ENCODE results near the gene TTC23L. TPM values are rescaled to one million over a fixed set of nuclear protein-coding genes. Genes with fewer than 3 reads are reported as not detected.

TTC23L gene
- total RNA-seq, 4 donors from 2014 or later = 0.45 to 7.1 (median 0.75) TPM

- intact Hi-C loops (cut with DNase I) = no loop called here
- Histone ChIP-seq H3K4me3 (replicated peaks in 1 of 3) (peak overlapping the region; percentile 70 to 78 (median 72)), H3K27me3 (no peaks in the 10 kb centered on the region), H3K4me1 (peaks cover 21 to 27% of the 10 kb centered on the region in 2 donors), H3K36me3 (peaks cover 6 to 15% of the 10 kb centered on the region in 2 donors), H3K27ac (peak overlapping the region; percentile 15 to 80 (median 80)), H3K9me3 (no peaks in the 10 kb centered on the region)
- peak; percentile 21 to 33 for DNase-seq
- TF ChIP-seq CTCF (IDR thresholded peaks at IDR 0.05) (no peak), POLR2A (IDR thresholded peaks at IDR 0.05) (no peak)
- WGBS, 2 donors = 4 to 9% methylated on average over 10 to 20 of the region's 20 CpGs
Observed at GRCh38 chr5:34914671-34915138, 75.7 kb downstream of the TTC23L start.

GRCh38 chr5:34915139-34915855, 76.3 kb downstream of the TTC23L start, which contains the start of the genes BRIX1 and RAD1:
Gene BRIX1 (plus strand): TSS chr5:34915711. CDS start chr5:34915739, 28 bp downstream.
Gene RAD1 (minus strand): TSS chr5:34915504. CDS start chr5:34914892, 612 bp downstream.
- WGBS, 2 donors = 0 to 1% methylated on average over 54 to 65 of the region's 67 CpGs
- DNase-seq = peak; percentile 96 to 98
- peaks cover 21 to 27% of the 10 kb centered on the region in 2 donors for H3K4me1 ChIP-seq

GRCh38 chr5:34915856-34916192, 76.9 kb downstream of the TTC23L start:
- intact Hi-C loops (cut with DNase I) = no loop called here
- H3K4me3 ChIP-seq (replicated peaks in 1 of 3) = peak overlapping the region; percentile 70 to 92 (median 72)
- peaks cover 6 to 11% of the 10 kb centered on the region in 2 donors for H3K36me3 ChIP-seq
- peak overlapping the region; percentile 38 to 80 (median 80) for H3K27ac ChIP-seq
- WGBS, 2 donors = 0 to 1% methylated on average over 20 of the region's 20 CpGs
- no peaks in the 10 kb centered on the region for H3K27me3 ChIP-seq
- H3K9me3 ChIP-seq = no peaks in the 10 kb centered on the region
- no peak for DNase-seq
- TF ChIP-seq POLR2A (IDR thresholded peaks at IDR 0.05) = no peak
- peaks cover 21 to 27% of the 10 kb centered on the region in 2 donors for H3K4me1 ChIP-seq

More at GRCh38 chr5:34915139-34915855, 76.3 kb downstream of the TTC23L start, which contains the start of the genes BRIX1 and RAD1:
- H3K36me3 ChIP-seq = peaks cover 6 to 15% of the 10 kb centered on the region in 2 donors
- H3K27me3 ChIP-seq = no peaks in the 10 kb centered on the region
- peak within 1 kb of the TSS; percentile 38 to 80 (median 80) for H3K27ac ChIP-seq
- H3K9me3 ChIP-seq = no peaks in the 10 kb centered on the region
- TF ChIP-seq CTCF (IDR thresholded peaks at IDR 0.05) = peak in 2 of 6 experiments; percentile 22 to 45
- TF ChIP-seq POLR2A (IDR thresholded peaks at IDR 0.05) = peak in 1 of 2 donors; percentile 63
- intact Hi-C loops (cut with DNase I) = no loop called here
- peak within 1 kb of the TSS; percentile 70 to 92 (median 72) for H3K4me3 ChIP-seq (replicated peaks in 1 of 3)

- intact Hi-C loops (cut with DNase I) = no loop called here
- no peak for TF ChIP-seq CTCF (IDR thresholded peaks at IDR 0.05)
Observed at GRCh38 chr5:34916518-34916917, 77.6 kb downstream of the TTC23L start.

GRCh38 chr5:34918025-34918424, 79.1 kb downstream of the TTC23L start:
- intact Hi-C loops (cut with DNase I) = no loop called here
- Histone ChIP-seq H3K27ac (no peak overlapping the region), H3K27me3 (no peaks in the 10 kb centered on the region), H3K9me3 (no peaks in the 10 kb centered on the region), H3K4me3 (replicated peaks in 1 of 3) (no peak overlapping the region), H3K4me1 (peaks cover 21 to 27% of the 10 kb centered on the region in 2 donors), H3K36me3 (peaks cover 4 to 7% of the 10 kb centered on the region in 2 donors)
- TF ChIP-seq POLR2A (IDR thresholded peaks at IDR 0.05) (no peak), CTCF (IDR thresholded peaks at IDR 0.05) (no peak)
- 73 to 77% methylated on average over 4 of the region's 4 CpGs for WGBS, 2 donors
- peak in 1 of 2 donors; percentile 21 for DNase-seq

More at GRCh38 chr5:34916518-34916917, 77.6 kb downstream of the TTC23L start:
- Histone ChIP-seq H3K36me3 (peaks cover 6 to 7% of the 10 kb centered on the region in 2 donors), H3K27me3 (no peaks in the 10 kb centered on the region), H3K27ac (no peak overlapping the region), H3K4me3 (replicated peaks in 1 of 3) (peak overlapping the region in 1 of 3 donors; percentile 72), H3K9me3 (no peaks in the 10 kb centered on the region), H3K4me1 (peaks cover 21 to 27% of the 10 kb centered on the region in 2 donors)
- no peak for DNase-seq
- WGBS, 2 donors = 29 to 32% methylated on average over 6 of the region's 6 CpGs

Measured in thyroid gland (tissue), 4 donors.